GM19025 (cell line): ENCODE data around the gene LEUTX.
A peak's percentile ranks its signal among the peaks of the same experiment; 100 is the strongest.
"Not testable (repeated sequence)": the region's sequence is repeated elsewhere in the genome, so short reads cannot be mapped to it uniquely, and the experiment has no call there.

Experiments
- ATAC-seq: cut with Tn5 transposase; IDR thresholded peaks from one replicate; pipeline ENCODE4 v1.9.1; 2021; ENCODE audit warnings: mild to moderate bottlenecking, low read depth, moderate library complexity; ENCODE audit not compliant: unreplicated experiment

Gene LEUTX

DNA sequence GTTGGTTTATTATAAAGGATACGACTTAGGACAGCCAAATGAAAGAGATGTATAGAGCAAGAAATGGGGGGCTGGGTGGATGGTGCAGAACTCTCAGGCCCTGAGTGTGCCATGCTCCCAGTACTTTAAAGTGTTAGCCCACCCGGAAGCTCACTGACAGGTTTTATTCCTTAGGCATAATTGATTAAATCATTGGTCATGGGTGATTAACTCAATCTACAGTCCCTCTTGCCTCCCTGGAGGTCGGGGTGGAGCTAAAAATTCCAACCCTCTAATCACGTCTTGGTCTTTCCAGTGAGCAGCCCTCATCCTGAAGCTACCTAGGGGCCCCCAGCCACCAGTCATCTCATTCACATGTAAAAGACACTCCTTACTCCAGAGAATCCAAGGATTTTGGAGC is 9.9 kb upstream of the LEUTX start:
- no peak for ATAC-seq

DNA sequence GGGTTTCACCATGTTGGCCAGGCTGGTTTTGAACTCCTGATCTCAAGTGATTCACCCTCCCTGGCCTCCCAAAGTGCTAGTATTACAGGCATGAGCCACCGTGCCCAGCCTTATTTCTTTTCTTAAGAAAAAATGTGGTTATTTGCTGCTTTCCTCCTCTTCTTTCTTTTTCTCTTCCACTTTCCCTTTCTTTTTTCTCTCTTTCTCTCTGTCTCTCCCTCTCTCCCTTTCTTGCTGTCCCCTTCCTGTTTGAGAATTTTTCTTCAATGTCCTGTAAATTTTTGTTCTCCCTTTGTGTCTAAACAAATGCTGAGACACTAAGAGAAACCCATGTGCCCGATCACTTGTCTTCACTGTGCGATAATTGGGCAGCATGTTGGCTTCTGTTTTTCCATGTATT is 2.2 kb downstream of the LEUTX start:
- no peak for ATAC-seq

DNA sequence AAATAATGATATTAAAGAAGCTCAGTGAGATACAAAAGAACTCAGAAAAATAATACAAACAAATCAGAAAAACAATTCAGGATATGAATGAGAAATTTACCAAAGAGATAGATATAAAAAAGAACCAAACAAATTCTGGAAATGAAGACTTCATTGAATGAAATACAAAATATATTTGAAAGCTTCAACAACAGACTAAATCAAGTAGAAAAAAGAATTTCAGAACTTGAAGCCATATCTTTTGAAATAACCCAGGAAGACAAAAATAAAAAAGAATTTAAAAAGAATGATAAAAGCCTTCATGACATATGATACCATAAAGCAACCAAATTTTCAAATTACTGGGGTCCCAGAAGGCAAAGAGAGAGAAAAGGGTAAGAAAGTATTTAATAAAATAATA is 9.6 kb downstream of the LEUTX start:
- ATAC-seq = no peak

- peak; percentile 69 for ATAC-seq
These were observed 14.4 kb downstream of the LEUTX start for GRCh38 chr19:39792999-39793546.

DNA sequence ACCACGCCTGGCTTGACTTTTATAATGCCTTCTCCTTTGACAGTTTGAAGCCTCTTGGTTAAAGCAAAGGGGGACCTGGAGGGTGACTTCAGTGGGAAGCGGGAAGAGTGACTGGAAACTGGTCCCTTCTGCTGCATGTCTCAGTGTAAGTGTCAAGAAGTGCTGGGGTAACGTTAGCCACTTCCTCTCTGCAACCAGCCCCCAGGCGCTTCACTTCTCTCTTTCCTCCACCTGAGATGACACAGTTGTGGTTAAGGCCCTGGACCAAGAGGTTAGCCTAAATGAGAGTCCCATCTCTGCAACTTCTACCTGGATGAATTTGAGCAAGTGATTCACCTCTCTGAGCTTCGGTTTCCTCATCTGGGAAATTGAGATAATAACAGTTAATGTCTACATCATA is 16.3 kb downstream of the LEUTX start:
- ATAC-seq = no peak

GRCh38 chr19:39796000-39796498 is 17.4 kb downstream of the LEUTX start:
- ATAC-seq = no peak

DNA sequence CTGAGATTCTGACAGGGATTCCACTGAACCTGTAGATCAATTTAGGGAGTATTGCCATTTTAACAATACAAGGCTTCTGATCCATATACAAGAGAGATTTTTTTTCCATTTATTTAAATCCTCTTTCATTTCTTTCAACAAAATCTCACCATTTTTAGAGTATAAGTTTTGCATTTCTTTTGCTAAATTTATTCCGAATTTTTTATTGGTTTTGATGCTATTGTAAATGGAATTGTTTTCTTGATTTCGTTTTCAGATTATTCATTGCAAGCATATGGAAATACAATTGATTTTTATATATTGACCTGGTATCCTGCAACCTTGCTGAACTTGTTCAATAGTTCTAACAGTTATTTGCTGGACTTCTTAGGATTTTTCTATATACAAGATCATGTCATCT is 18.4 kb downstream of the LEUTX start:
- no peak for ATAC-seq

GRCh38 chr19:39802958-39803357 is 24.3 kb downstream of the LEUTX start:
- no peak for ATAC-seq

- no peak for ATAC-seq
These were observed 26.4 kb downstream of the LEUTX start for GRCh38 chr19:39805104-39805503.

- no peak for ATAC-seq
These were observed 29.3 kb downstream of the LEUTX start for GRCh38 chr19:39807846-39808364.

- ATAC-seq = not testable (repeated sequence)
These were observed 30.0 kb downstream of the LEUTX start for GRCh38 chr19:39808688-39809087.

DNA sequence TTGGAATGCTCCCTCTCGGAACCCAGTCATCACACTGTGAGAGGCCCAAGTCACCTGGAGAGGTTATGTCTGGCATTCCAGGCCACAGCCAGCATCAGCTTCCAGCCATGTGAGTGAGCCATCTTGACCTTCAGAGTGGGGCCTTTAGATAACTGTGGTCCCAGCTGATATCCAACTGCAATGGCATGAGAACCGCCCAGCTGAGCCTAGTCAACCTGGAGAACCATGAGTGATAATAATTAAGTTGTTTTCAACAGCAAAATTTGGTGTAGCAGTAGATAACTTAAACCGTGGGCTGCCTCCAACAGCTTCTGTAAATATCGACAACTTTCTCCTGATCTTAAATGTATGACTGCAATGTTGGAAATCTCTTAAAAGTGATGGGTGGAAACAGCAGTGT is 30.7 kb downstream of the LEUTX start:
- no peak for ATAC-seq

GRCh38 chr19:39810424-39810823 is 31.8 kb downstream of the LEUTX start:
- no peak for ATAC-seq

DNA sequence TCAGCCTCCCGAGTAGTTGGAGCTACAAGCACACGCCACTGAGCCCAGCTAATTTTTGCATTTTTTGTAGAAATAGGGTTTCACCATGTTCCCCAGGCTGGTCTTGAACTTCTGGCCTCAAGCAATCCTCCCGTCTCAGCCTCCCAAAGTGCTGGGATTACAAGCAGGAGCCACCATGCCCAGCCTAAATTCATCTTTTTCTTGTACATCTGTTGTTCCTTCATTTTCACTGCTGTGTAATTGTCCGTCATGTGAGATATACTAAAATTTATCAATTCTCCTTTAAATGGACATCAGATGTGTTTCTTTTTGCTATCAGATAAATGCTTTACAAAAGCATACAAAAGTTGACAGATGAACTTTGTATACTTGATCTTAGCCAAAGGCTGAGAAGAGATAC is 32.4 kb downstream of the LEUTX start:
- no peak for ATAC-seq

- ATAC-seq = no peak
These were observed 34.8 kb downstream of the LEUTX start for GRCh38 chr19:39813264-39813993.

GRCh38 chr19:39814111-39814510 is 35.5 kb downstream of the LEUTX start:
- ATAC-seq = not testable (repeated sequence)

DNA sequence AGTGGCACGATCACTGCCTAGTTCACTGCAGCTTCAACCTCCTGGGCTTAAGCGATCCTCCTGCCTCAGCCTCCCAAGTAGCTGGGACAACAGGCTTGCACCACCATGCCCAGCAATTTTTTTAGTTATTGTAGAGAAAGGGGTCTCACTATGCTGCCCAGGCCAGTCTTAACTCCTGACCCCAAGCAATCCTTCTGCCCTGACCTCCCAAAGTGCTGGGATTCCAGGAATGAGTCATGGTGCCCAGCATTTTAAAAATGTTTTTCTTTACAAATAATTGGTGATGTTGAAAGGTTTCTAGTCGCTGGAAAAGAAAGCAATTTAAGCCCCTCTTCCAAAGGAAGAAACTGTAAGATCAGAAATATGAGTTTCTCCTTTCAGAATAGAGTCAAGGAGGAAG is 35.9 kb downstream of the LEUTX start:
- ATAC-seq = no peak

DNA sequence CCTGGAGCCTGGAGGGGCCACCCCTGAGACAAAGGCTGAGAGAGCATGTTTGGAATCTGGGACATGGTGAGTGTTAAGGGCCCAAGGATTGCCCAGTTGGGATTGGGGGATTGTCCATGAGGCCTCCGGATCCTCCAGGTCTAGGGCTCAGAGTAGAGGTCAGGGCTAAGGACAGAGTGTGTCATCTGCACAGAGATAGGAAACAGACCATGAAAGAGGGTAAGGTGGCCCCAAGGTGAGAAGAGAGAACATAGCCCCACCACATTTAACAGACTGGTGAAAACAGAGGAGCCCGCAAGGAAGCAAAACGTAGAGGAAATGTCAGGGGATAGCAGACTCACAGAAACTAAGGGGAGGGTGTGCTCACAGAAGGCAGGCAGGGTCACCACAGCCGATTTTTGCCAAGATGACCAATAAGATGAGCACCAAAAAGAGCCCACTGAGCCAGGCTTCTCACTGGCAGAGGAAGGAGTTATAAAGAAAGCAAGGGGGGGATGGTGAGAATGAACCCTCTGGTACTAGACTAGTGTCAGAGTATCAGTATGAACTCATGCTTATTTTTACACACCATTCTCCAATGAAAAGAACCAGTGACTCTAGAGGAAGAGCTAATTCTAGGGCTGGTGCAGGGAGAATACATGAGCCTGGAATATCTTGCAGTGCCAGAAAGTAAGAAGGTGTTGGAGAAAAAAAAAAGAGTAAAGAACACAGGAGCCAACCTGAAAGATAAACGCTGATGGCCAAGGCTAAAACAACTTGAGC is 37.8 kb downstream of the LEUTX start:
- ATAC-seq = no peak

DNA sequence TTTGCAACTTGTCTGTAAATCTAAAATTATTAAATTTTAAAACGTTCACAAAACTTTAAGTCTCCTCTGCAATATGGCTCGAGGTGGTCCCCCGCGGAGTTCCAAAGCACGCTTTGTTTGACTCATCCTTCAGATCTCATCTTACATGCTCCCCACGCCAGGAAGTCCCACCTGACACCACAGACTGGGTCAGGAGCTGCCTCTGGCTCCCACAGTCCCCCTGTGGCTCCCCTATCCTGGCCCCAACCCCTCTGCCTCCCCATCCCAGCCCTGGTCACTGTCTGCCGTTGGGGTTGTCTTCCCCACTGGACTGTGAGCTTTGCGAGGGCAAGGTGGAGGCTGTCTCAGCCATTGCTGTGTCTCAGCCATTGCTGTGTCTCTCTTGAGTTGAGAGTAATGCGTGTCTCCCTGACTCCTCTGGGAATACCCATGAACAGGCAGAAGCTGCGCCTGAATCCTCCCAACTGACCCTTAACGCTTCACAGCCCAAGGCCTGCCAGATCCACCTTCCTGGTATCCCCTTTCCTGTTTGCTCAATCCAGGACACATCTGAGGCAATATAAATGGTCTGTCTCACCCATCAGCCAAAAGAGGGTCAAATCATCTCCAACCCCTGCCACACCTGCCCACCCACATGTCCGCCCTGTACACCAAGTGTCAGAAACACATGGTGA is 39.4 kb downstream of the LEUTX start:
- ATAC-seq = no peak

GRCh38 chr19:39818626-39819097 is 40.0 kb downstream of the LEUTX start:
- peak; percentile 80 for ATAC-seq

- no peak for ATAC-seq
These were observed 41.1 kb downstream of the LEUTX start for GRCh38 chr19:39819786-39820185.
